CD14-positive monocyte (primary cell): Measurements from ENCODE around the gene EDARADD. TPM values are rescaled to one million over a fixed set of nuclear protein-coding genes. Genes with fewer than 3 reads are reported as not detected.

Experiments
- DNase-seq, 3 donors: peaks; one replicate each; pipeline ENCODE4 v3.0.0-alpha.2; 2011 to 2022
- H2AFZ ChIP-seq: 2 replicates; pipeline ENCODE4 v1.6.0; 2012; ENCODE audit warnings: mild to moderate bottlenecking, low read depth, low read length, inconsistent platforms; ENCODE audit not compliant: insufficient read depth, poor library complexity, severe bottlenecking
- H3K27ac ChIP-seq, 2 donors: 1 replicate in 1 of 2; 2 replicates in 1 of 2; pipeline ENCODE4 v1.5.1; 2012 to 2013; ENCODE audit warnings: low read length in 2 of 2, control low read depth in 1 of 2, inconsistent platforms in 1 of 2, low read depth in 1 of 2, mild to moderate bottlenecking in 1 of 2
- H3K27me3 ChIP-seq, 2 donors: one replicate each; pipeline versions ENCODE4 v1.6.0 to v1.6.1; 2011 to 2013; ENCODE audit warnings: low read length in 2 of 2; ENCODE audit not compliant: control insufficient read depth in 2 of 2, insufficient read depth in 2 of 2
- H3K36me3 ChIP-seq, 2 donors: replicated peaks in 1 of 2; 1 replicate in 1 of 2; 2 replicates in 1 of 2; pipeline versions ENCODE4 v1.5.1 to v1.6.1; 2012 to 2013; ENCODE audit warnings: low read length in 2 of 2, control low read depth in 1 of 2, inconsistent platforms in 1 of 2, mild to moderate bottlenecking in 1 of 2; ENCODE audit not compliant: insufficient read depth in 2 of 2, control insufficient read depth in 1 of 2
- H3K4me1 ChIP-seq, 2 donors: 1 replicate in 1 of 2; 2 replicates in 1 of 2; pipeline versions ENCODE4 v1.5.1 to v1.6.1; 2012 to 2013; ENCODE audit warnings: low read length in 2 of 2, control low read depth in 1 of 2, inconsistent platforms in 1 of 2, mild to moderate bottlenecking in 1 of 2, moderate library complexity in 1 of 2; ENCODE audit not compliant: insufficient read depth in 2 of 2, control insufficient read depth in 1 of 2
- H3K4me2 ChIP-seq: replicated peaks from 2 replicates; pipeline ENCODE3; 2012; ENCODE audit warnings: low read length, moderate library complexity, mild to moderate bottlenecking; ENCODE audit not compliant: poor library complexity, severe bottlenecking; ENCODE audit errors: extremely low read depth
- H3K4me3 ChIP-seq, 3 experiments: fragments of 200-600 bp in 1 of 3; sonication (generic) in 1 of 3; replicated peaks in 1 of 3; 1 replicate in 2 of 3; 2 replicates in 1 of 3; pipeline ENCODE4 v1.5.1; 2011 to 2013; ENCODE audit warnings: low read length in 3 of 3, mild to moderate bottlenecking in 3 of 3, control low read depth in 2 of 3, low read depth in 2 of 3, inconsistent platforms in 1 of 3, moderate library complexity in 1 of 3
- H3K79me2 ChIP-seq: 2 replicates; pipeline ENCODE4 v1.6.0; 2012; ENCODE audit warnings: mild to moderate bottlenecking, control low read depth, inconsistent platforms, low read length, moderate library complexity; ENCODE audit not compliant: insufficient read depth
- H3K9ac ChIP-seq: 2 replicates; pipeline ENCODE4 v1.6.0; 2017; ENCODE audit warnings: low read length, mild to moderate bottlenecking; ENCODE audit not compliant: insufficient read depth, poor library complexity, severe bottlenecking
- H3K9me3 ChIP-seq, 2 donors: replicated peaks in 1 of 2; 1 replicate in 1 of 2; 2 replicates in 1 of 2; pipeline versions ENCODE4 v1.5.1 to v1.6.1; 2012 to 2013; ENCODE audit warnings: low read length in 2 of 2, control low read depth in 1 of 2; ENCODE audit not compliant: control insufficient read depth in 1 of 2, insufficient read depth in 1 of 2
- H4K20me1 ChIP-seq: 2 replicates; pipeline ENCODE4 v1.6.0; 2012; ENCODE audit warnings: mild to moderate bottlenecking, low read length, control low read depth, moderate library complexity; ENCODE audit not compliant: insufficient read depth
- H3K27ac Mint-ChIP-seq, 7 donors: one replicate each; pipeline ENCODE4 v1.8.0; 2020; ENCODE audit warnings: mild to moderate bottlenecking in 7 of 7, mixed read lengths in 7 of 7, moderate library complexity in 6 of 7, inconsistent platforms in 2 of 7
- H3K27me3 Mint-ChIP-seq, 3 donors: one replicate each; pipeline ENCODE4 v1.8.0; 2021 to 2022; ENCODE audit warnings: low read depth in 3 of 3, mild to moderate bottlenecking in 3 of 3, mixed read lengths in 3 of 3, moderate library complexity in 3 of 3, inconsistent platforms in 1 of 3
- H3K36me3 Mint-ChIP-seq, 2 donors: one replicate each; pipeline ENCODE4 v1.8.0; 2020; ENCODE audit warnings: mixed read lengths in 2 of 2, inconsistent platforms in 1 of 2, mild to moderate bottlenecking in 1 of 2
- H3K4me1 Mint-ChIP-seq: one replicate; pipeline ENCODE4 v1.8.0; 2020; ENCODE audit warnings: mild to moderate bottlenecking, mixed read lengths
- H3K4me3 Mint-ChIP-seq, 2 donors: one replicate each; pipeline ENCODE4 v1.8.0; 2020; ENCODE audit warnings: mild to moderate bottlenecking in 2 of 2, mixed read lengths in 2 of 2, moderate library complexity in 1 of 2
- H3K9me3 Mint-ChIP-seq, 7 donors: one replicate each; pipeline ENCODE4 v1.8.0; 2020 to 2022; ENCODE audit warnings: mixed read lengths in 7 of 7, mild to moderate bottlenecking in 6 of 7, moderate library complexity in 6 of 7, inconsistent platforms in 2 of 7
- WGBS: methylation state at CpG from one replicate; pipeline ENCODE4 v1.1.5; 2013; ENCODE audit warnings: missing lambda C conversion rate; ENCODE audit not compliant: insufficient coverage; 5-methylcytosine and 5-hydroxymethylcytosine counted together
- intact Hi-C, 2 donors: fragments of 100-400 bp; cut with micrococcal nuclease; formaldehyde crosslinking; loops; one replicate each; pipeline versions ENCODE4 v1.15.0 to v1.15.1; 2023
- polyA plus RNA-seq, 3 donors: library from polyadenylated mRNA; depleted of rRNA in 1 of 3; unstranded in 2 of 3; stranded (reverse) in 1 of 3; fragments of 300-500 nt in 2 of 3; fragments of >200 nt in 1 of 3; fragmentation: Illumina TruSeq in 2 of 3; gene quantifications; 1 replicate in 2 of 3; 2 replicates in 1 of 3; pipeline ENCODE4 v1.2.3, GENCODE V29; 2012 to 2021
- TF ChIP-seq, protein P1 (sequence below): fragments of 200-600 bp; IDR thresholded peaks from one replicate; pipeline ENCODE4 v1.8.0; 2022; ENCODE audit warnings: antibody characterized with exemption, mild to moderate bottlenecking

EDARADD gene
- polyA plus RNA-seq, 3 donors = not detected

DNA sequence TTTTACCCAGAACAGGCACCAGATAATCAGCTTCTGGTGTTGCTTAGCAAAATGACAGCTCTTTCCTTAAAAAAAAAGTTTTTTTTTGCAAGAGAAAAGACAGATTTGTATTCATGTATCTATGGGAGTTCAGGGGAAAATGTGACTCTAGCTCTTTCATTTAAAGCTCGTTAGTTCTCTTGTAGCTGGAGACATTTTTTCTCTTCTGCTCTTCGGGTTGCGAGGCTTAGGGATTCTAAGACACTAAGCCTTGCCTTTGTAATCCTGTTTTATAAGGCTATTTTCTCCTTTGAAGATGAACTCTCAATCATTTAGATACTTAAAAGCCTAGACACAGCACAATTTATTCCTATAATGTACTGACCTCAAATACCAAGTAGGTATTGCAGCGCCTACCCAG lies 40.3 kb upstream of the EDARADD start:
- no peaks in the 10 kb centered on the region for H3K27me3 ChIP-seq
- no peak for DNase-seq
- no peaks in the 10 kb centered on the region for H3K79me2 ChIP-seq
- no peak overlapping the region for H2AFZ ChIP-seq
- H3K4me1 Mint-ChIP-seq = no peaks in the 10 kb centered on the region
- H3K27ac Mint-ChIP-seq = no peak overlapping the region
- H3K4me1 ChIP-seq = no peaks in the 10 kb centered on the region
- no peak overlapping the region for H3K4me3 ChIP-seq
- H3K4me2 ChIP-seq = no peak overlapping the region
- no CpG with 5 or more reads among the region's 4 CpGs for WGBS
- H3K9ac ChIP-seq = no peak overlapping the region
- no peaks in the 10 kb centered on the region for H3K36me3 ChIP-seq
- H3K9me3 ChIP-seq = peaks cover 0 to 4% of the 10 kb centered on the region in 2 donors
- TF ChIP-seq, protein P1, sequence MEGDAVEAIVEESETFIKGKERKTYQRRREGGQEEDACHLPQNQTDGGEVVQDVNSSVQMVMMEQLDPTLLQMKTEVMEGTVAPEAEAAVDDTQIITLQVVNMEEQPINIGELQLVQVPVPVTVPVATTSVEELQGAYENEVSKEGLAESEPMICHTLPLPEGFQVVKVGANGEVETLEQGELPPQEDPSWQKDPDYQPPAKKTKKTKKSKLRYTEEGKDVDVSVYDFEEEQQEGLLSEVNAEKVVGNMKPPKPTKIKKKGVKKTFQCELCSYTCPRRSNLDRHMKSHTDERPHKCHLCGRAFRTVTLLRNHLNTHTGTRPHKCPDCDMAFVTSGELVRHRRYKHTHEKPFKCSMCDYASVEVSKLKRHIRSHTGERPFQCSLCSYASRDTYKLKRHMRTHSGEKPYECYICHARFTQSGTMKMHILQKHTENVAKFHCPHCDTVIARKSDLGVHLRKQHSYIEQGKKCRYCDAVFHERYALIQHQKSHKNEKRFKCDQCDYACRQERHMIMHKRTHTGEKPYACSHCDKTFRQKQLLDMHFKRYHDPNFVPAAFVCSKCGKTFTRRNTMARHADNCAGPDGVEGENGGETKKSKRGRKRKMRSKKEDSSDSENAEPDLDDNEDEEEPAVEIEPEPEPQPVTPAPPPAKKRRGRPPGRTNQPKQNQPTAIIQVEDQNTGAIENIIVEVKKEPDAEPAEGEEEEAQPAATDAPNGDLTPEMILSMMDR = no peak
- H3K27me3 Mint-ChIP-seq = peaks cover 11 to 13% (median 12%) of the 10 kb centered on the region in 3 donors
- no peak overlapping the region for H3K27ac ChIP-seq
- peaks cover 2 to 18% (median 12%) of the 10 kb centered on the region in 7 donors for H3K9me3 Mint-ChIP-seq
- no peak overlapping the region for H3K4me3 Mint-ChIP-seq
- intact Hi-C loops = no loop called here
- no peaks in the 10 kb centered on the region for H3K36me3 Mint-ChIP-seq
- H4K20me1 ChIP-seq = no peaks in the 10 kb centered on the region

DNA sequence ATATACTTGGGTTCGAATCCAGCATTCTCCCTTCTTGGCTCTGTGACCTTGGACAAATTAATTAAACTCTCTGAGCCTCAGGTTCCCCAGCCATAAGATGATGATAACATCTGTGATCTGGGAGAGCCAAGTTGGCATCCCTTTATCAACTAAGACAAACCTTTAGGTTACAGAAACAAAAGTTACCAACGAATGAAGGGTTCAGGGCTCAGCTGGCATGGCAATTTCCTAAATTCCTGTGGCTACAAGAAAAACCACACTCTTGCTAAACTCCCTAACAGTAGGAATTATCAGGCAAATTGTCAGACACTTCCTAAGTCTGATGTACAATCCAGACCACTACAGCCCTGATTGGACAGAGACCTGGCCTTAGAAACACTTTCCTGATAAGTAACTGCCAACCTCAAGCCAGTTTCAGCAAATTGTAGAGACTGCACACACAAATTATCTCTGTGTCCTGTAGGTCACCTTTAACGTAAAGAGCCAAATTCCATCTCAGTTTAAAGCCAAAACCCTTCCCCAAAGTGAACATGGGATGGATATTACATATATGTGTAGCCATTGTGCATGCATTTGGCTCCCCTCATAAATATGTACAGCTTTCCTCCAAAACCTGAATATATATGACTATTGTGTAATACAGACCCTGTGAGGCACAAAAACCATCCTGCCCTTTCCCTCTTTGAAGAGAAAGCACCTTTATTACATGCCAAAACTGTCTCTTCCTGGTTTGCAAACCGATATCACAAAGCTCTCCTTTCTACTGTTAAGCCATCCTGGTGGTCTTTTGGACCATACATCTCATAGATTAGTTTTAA lies 39.5 kb upstream of the EDARADD start:
- Histone ChIP-seq H3K27me3 (no peaks in the 10 kb centered on the region), H3K4me1 (no peaks in the 10 kb centered on the region), H3K79me2 (no peaks in the 10 kb centered on the region), H3K36me3 (no peaks in the 10 kb centered on the region), H3K4me2 (no peak overlapping the region), H3K9me3 (peaks cover 0 to 4% of the 10 kb centered on the region in 2 donors), H4K20me1 (no peaks in the 10 kb centered on the region), H3K4me3 (no peak overlapping the region), H3K9ac (no peak overlapping the region), H2AFZ (no peak overlapping the region), H3K27ac (no peak overlapping the region)
- no peaks in the 10 kb centered on the region for H3K36me3 Mint-ChIP-seq
- H3K27ac Mint-ChIP-seq = no peak overlapping the region
- no CpG with 5 or more reads among the region's 4 CpGs for WGBS
- TF ChIP-seq, protein P1 = no peak
- H3K4me1 Mint-ChIP-seq = no peaks in the 10 kb centered on the region
- H3K27me3 Mint-ChIP-seq = peaks cover 5 to 8% (median 6%) of the 10 kb centered on the region in 3 donors
- no peak for DNase-seq
- H3K9me3 Mint-ChIP-seq = peaks cover 2 to 23% (median 18%) of the 10 kb centered on the region in 7 donors
- intact Hi-C loops = no loop called here
- H3K4me3 Mint-ChIP-seq = no peak overlapping the region
